Endothelial cell (in vitro differentiated cells): ENCODE data around the gene AEBP2. TPM values are rescaled to one million over a fixed set of nuclear protein-coding genes. Genes with fewer than 3 reads are reported as not detected.
"Not testable (repeated sequence)": the region's sequence is repeated elsewhere in the genome, so short reads cannot be mapped to it uniquely, and the experiment has no call there.

Experiments
- DNase-seq: peaks from one replicate; pipeline ENCODE4 v3.0.0; 2021; ENCODE audit warnings: low spot score
- H3K27ac Mint-ChIP-seq: one replicate; pipeline ENCODE4 v1.8.0; 2021; ENCODE audit warnings: mixed read lengths, inconsistent platforms; ENCODE audit not compliant: unreplicated experiment
- H3K27me3 Mint-ChIP-seq: one replicate; pipeline ENCODE4 v1.8.0; 2021; ENCODE audit warnings: mild to moderate bottlenecking, moderate library complexity, mixed read lengths, inconsistent platforms; ENCODE audit not compliant: unreplicated experiment
- H3K36me3 Mint-ChIP-seq: one replicate; pipeline ENCODE4 v1.8.0; 2021; ENCODE audit warnings: mild to moderate bottlenecking, low read depth, mixed read lengths, inconsistent platforms; ENCODE audit not compliant: unreplicated experiment
- H3K4me1 Mint-ChIP-seq: one replicate; pipeline ENCODE4 v1.8.0; 2021; ENCODE audit warnings: mild to moderate bottlenecking, mixed read lengths, inconsistent platforms; ENCODE audit not compliant: unreplicated experiment
- H3K4me3 Mint-ChIP-seq: one replicate; pipeline ENCODE4 v1.8.0; 2021; ENCODE audit warnings: mild to moderate bottlenecking, mixed read lengths, inconsistent platforms; ENCODE audit not compliant: unreplicated experiment
- H3K9me3 Mint-ChIP-seq: one replicate; pipeline ENCODE4 v1.8.0; 2021; ENCODE audit warnings: mixed read lengths, inconsistent platforms; ENCODE audit not compliant: unreplicated experiment
- CTCF ChIP-seq: fragments of 200-600 bp; sonication (generic); IDR thresholded peaks from one replicate; pipeline ENCODE4 v1.5.0; 2021; ENCODE audit warnings: antibody characterized with exemption; ENCODE audit not compliant: unreplicated experiment
- total RNA-seq: library from RNA; stranded (reverse); fragmentation: NEBNext Ultra II Directional; extraction: Animal tissue kit (Norgen Biotek cat#: 25700); gene quantifications from one replicate; pipeline ENCODE4 v1.2.1, GENCODE V29; 2021; ENCODE audit not compliant: unreplicated experiment

AEBP2 gene
- total RNA-seq, 1 donor from 2014 or later, result 37.6 TPM

- Mint-ChIP-seq H3K4me3 (no peak overlapping the region), H3K27me3 (peaks cover 1% of the 10 kb centered on the region), H3K4me1 (peaks cover 9% of the 10 kb centered on the region), H3K27ac (no peak overlapping the region), H3K9me3 (no peaks in the 10 kb centered on the region), H3K36me3 (no peaks in the 10 kb centered on the region)
- TF ChIP-seq CTCF, result no peak
- DNase-seq, result no peak
Observed at GRCh38 chr12:19415563-19415962, 23.7 kb upstream of the AEBP2 start.

DNA sequence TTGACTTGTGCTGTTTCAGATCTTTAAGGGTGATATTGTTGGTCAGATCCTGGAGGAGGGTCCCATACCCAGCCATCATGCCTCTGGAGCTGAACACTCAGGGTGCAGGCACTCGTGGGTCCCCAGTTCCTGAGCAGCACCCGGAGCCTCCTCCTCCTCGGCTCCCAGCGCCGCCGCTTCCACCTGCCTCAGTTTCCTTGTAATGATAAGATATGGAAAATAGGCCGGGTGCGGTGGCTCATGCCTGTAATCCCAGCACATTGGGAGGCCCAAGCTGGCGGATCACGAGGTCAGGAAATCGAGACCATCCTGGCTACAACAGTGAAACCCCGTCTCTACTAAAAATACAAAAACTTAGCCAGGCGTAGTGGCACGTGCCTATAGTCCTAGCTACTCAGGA is 20.2 kb upstream of the AEBP2 start:
- Mint-ChIP-seq H3K4me3 (no peak overlapping the region), H3K4me1 (no peaks in the 10 kb centered on the region), H3K27me3 (no peaks in the 10 kb centered on the region), H3K9me3 (no peaks in the 10 kb centered on the region), H3K27ac (no peak overlapping the region), H3K36me3 (no peaks in the 10 kb centered on the region)
- no peak for DNase-seq
- no peak for TF ChIP-seq CTCF

DNA sequence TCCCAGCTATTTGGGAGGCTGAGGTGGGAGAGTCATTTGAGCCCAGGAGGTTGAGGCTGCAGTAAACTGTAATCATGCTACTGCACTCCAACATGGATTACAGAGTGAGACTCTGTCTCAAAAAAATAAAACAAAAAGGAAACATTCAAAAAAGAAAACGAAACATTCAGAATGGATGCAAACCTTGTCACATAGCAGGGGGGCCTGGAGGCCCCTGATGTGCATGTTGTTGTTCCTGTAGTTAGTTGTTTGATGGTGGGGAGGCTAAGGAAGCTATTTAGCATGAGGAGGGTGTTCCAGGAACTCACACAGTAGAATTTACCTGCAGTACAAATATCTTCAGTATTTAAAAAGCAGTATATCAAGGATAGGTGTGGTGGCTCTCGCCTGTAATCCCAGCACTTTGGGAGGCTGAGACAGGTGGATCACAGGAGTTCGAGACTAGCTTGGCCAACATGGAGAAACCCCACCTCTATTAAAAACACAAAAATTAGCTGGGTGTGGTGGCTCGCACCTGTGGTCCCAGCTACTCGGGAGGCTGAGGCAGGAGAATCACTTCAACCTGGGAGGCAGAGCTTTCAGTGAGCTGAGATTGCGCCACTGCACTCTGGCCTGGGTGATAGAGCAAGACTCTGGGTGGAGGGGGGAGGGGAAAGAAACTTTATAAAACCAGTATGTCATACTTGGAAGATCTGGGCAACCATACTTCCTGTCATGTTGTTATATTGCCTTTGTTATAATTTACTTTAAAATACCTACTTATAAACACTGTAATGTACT is 17.6 kb upstream of the AEBP2 start:
- no peak overlapping the region for H3K4me3 Mint-ChIP-seq
- H3K36me3 Mint-ChIP-seq, result no peaks in the 10 kb centered on the region
- no peak overlapping the region for H3K27ac Mint-ChIP-seq
- no peak for TF ChIP-seq CTCF
- no peaks in the 10 kb centered on the region for H3K9me3 Mint-ChIP-seq
- H3K4me1 Mint-ChIP-seq, result no peaks in the 10 kb centered on the region
- no peaks in the 10 kb centered on the region for H3K27me3 Mint-ChIP-seq
- DNase-seq, result no peak

- Mint-ChIP-seq H3K4me3 (no peak overlapping the region), H3K27me3 (peaks cover 2% of the 10 kb centered on the region), H3K27ac (no peak overlapping the region), H3K4me1 (peaks cover 2% of the 10 kb centered on the region), H3K36me3 (no peaks in the 10 kb centered on the region), H3K9me3 (no peaks in the 10 kb centered on the region)
- TF ChIP-seq CTCF, result no peak
- DNase-seq, result no peak
Observed at GRCh38 chr12:19423166-19423930, 15.9 kb upstream of the AEBP2 start.

GRCh38 chr12:19428246-19428645 is 11.0 kb upstream of the AEBP2 start:
- TF ChIP-seq CTCF, result no peak
- Mint-ChIP-seq H3K27me3 (peaks cover 2% of the 10 kb centered on the region), H3K4me1 (peaks cover 2% of the 10 kb centered on the region), H3K4me3 (no peak overlapping the region), H3K36me3 (no peaks in the 10 kb centered on the region), H3K27ac (no peak overlapping the region), H3K9me3 (no peaks in the 10 kb centered on the region)
- no peak for DNase-seq

GRCh38 chr12:19429491-19429890 is 9.8 kb upstream of the AEBP2 start:
- not testable (repeated sequence) for DNase-seq, H3K9me3 Mint-ChIP-seq, H3K4me1 Mint-ChIP-seq

More at GRCh38 chr12:19429491-19429890, 9.8 kb upstream of the AEBP2 start:
- not testable (repeated sequence) for H3K27me3 Mint-ChIP-seq, H3K27ac Mint-ChIP-seq, H3K36me3 Mint-ChIP-seq, H3K4me3 Mint-ChIP-seq
